ENCODE measurements around the gene IL4.

The IL4 gene

GRCh38 chr5:132665574-132666080 lies 8.2 kb upstream of the IL4 start:
- no peaks in the 10 kb centered on the region for H3K4me1 ChIP-seq (ENCODE audit: control insufficient read depth, insufficient read depth, low read length)
- WGBS, 2 experiments = 81 to 87% methylated on average over 21 of the region's 21 CpGs
- H3K27me3 ChIP-seq (ENCODE audit: control insufficient read depth, insufficient read depth, low read length, poor library complexity, severe bottlenecking) = no peaks in the 10 kb centered on the region
- no peaks in the 10 kb centered on the region for H3K36me3 ChIP-seq (ENCODE audit: control insufficient read depth, insufficient read depth, low read length)
- no peaks in the 10 kb centered on the region for H3K9me3 ChIP-seq (ENCODE audit: control insufficient read depth, low read length)
- H3K4me3 ChIP-seq (ENCODE audit: insufficient read depth, low read depth, low read length) = no peak overlapping the region
- no peak overlapping the region for H3K27ac ChIP-seq (ENCODE audit: insufficient read depth, low read depth, low read length, poor library complexity, severe bottlenecking)

GRCh38 chr5:132666310-132667123 lies 7.3 kb upstream of the IL4 start:
- H3K36me3 ChIP-seq (ENCODE audit: control insufficient read depth, insufficient read depth, low read length) = no peaks in the 10 kb centered on the region
- 95% methylated on average over 16 of the region's 16 CpGs for WGBS, 2 experiments
- H3K27me3 ChIP-seq (ENCODE audit: control insufficient read depth, insufficient read depth, low read length, poor library complexity, severe bottlenecking) = no peaks in the 10 kb centered on the region
- H3K9me3 ChIP-seq (ENCODE audit: control insufficient read depth, low read length) = peaks cover 3% of the 10 kb centered on the region
- no peaks in the 10 kb centered on the region for H3K4me1 ChIP-seq (ENCODE audit: control insufficient read depth, insufficient read depth, low read length)
- H3K27ac ChIP-seq (ENCODE audit: insufficient read depth, low read depth, low read length, poor library complexity, severe bottlenecking) = no peak overlapping the region
- no peak overlapping the region for H3K4me3 ChIP-seq (ENCODE audit: insufficient read depth, low read depth, low read length)

- no peak overlapping the region for H3K27ac ChIP-seq (ENCODE audit: insufficient read depth, low read depth, low read length, poor library complexity, severe bottlenecking)
- WGBS, 2 experiments = 90 to 94% methylated on average over 9 of the region's 10 CpGs
These were observed 6.5 kb upstream of the IL4 start for GRCh38 chr5:132667309-132667708.

GRCh38 chr5:132667761-132668705 lies 5.8 kb upstream of the IL4 start:
- Histone ChIP-seq H3K27ac (ENCODE audit: insufficient read depth, low read depth, low read length, poor library complexity, severe bottlenecking) (no peak overlapping the region), H3K4me1 (ENCODE audit: control insufficient read depth, insufficient read depth, low read length) (no peaks in the 10 kb centered on the region), H3K36me3 (ENCODE audit: control insufficient read depth, insufficient read depth, low read length) (no peaks in the 10 kb centered on the region), H3K4me3 (ENCODE audit: insufficient read depth, low read depth, low read length) (no peak overlapping the region), H3K9me3 (ENCODE audit: control insufficient read depth, low read length) (peaks cover 3% of the 10 kb centered on the region), H3K27me3 (ENCODE audit: control insufficient read depth, insufficient read depth, low read length, poor library complexity, severe bottlenecking) (no peaks in the 10 kb centered on the region)
- 83% methylated on average over 22 of the region's 22 CpGs for WGBS, 2 experiments

More at GRCh38 chr5:132667309-132667708, 6.5 kb upstream of the IL4 start:
- no peak overlapping the region for H3K4me3 ChIP-seq (ENCODE audit: insufficient read depth, low read depth, low read length)
- no peaks in the 10 kb centered on the region for H3K4me1 ChIP-seq (ENCODE audit: control insufficient read depth, insufficient read depth, low read length)
- H3K36me3 ChIP-seq (ENCODE audit: control insufficient read depth, insufficient read depth, low read length) = no peaks in the 10 kb centered on the region
- peaks cover 3% of the 10 kb centered on the region for H3K9me3 ChIP-seq (ENCODE audit: control insufficient read depth, low read length)
- H3K27me3 ChIP-seq (ENCODE audit: control insufficient read depth, insufficient read depth, low read length, poor library complexity, severe bottlenecking) = no peaks in the 10 kb centered on the region

DNA sequence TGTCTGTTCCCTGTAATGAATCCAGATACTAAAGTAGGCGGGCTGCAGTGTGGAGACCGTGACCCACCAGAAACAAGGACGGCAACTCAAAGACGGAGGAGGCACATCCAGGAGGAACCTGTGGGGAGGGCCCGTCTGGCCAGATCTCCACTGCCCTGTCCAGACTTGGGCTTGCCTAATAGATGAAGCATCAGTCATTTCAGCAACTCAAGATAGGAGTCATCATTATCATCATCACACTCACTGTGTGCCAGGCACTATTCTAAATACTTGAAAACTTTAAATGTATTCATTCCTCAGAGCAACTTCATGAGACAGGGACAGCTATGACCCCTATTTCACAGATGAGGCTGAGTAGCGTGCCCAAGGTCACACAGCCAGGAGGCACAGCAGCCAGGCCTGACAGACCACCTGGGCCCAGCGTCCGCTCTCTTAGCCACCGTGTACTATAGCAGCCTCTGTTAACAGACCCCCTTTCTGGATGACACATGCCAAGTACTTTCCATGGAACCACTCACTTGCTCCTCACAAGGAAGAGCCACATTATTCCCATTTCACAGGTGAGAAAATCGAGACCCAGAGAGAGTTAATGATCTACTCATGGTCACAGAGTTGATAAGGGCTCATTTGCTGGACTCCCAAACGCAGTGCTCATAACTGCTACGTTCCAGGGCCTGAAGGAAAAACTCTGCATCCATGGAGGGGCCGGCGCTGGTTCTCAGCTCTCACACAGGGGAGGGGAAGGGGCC lies 4.9 kb upstream of the IL4 start:
- Histone ChIP-seq H3K36me3 (ENCODE audit: control insufficient read depth, insufficient read depth, low read length) (no peaks in the 10 kb centered on the region), H3K4me1 (ENCODE audit: control insufficient read depth, insufficient read depth, low read length) (no peaks in the 10 kb centered on the region)
- 94 to 95% methylated on average over 14 of the region's 14 CpGs for WGBS, 2 experiments

DNA sequence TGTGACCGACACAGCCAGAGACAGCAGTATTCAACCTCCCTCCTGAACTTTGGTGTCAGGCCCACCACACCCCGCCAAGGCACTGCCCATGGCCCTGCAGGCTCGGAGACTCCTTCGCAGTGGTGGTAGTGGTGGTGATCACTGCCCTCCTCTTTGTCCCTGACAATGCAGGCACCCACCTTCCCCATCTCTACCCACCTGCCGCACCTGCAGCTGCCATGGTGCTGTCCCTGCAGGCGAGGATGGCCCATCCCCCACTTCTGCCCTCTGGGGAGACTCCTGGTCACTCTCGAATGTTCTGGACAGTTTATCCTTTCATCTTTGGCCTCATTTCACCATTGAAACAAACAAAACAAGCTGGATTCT lies 4.4 kb upstream of the IL4 start:
- 88 to 93% methylated on average over 7 of the region's 7 CpGs for WGBS, 2 experiments
- Histone ChIP-seq H3K4me1 (ENCODE audit: control insufficient read depth, insufficient read depth, low read length) (no peaks in the 10 kb centered on the region), H3K9me3 (ENCODE audit: control insufficient read depth, low read length) (peaks cover 3% of the 10 kb centered on the region), H3K27me3 (ENCODE audit: control insufficient read depth, insufficient read depth, low read length, poor library complexity, severe bottlenecking) (no peaks in the 10 kb centered on the region), H3K36me3 (ENCODE audit: control insufficient read depth, insufficient read depth, low read length) (no peaks in the 10 kb centered on the region), H3K27ac (ENCODE audit: insufficient read depth, low read depth, low read length, poor library complexity, severe bottlenecking) (no peak overlapping the region), H3K4me3 (ENCODE audit: insufficient read depth, low read depth, low read length) (no peak overlapping the region)

More for the DNA sequence above, 4.9 kb upstream of the IL4 start:
- Histone ChIP-seq H3K27ac (ENCODE audit: insufficient read depth, low read depth, low read length, poor library complexity, severe bottlenecking) (no peak overlapping the region), H3K9me3 (ENCODE audit: control insufficient read depth, low read length) (peaks cover 3% of the 10 kb centered on the region), H3K27me3 (ENCODE audit: control insufficient read depth, insufficient read depth, low read length, poor library complexity, severe bottlenecking) (no peaks in the 10 kb centered on the region), H3K4me3 (ENCODE audit: insufficient read depth, low read depth, low read length) (no peak overlapping the region)

DNA sequence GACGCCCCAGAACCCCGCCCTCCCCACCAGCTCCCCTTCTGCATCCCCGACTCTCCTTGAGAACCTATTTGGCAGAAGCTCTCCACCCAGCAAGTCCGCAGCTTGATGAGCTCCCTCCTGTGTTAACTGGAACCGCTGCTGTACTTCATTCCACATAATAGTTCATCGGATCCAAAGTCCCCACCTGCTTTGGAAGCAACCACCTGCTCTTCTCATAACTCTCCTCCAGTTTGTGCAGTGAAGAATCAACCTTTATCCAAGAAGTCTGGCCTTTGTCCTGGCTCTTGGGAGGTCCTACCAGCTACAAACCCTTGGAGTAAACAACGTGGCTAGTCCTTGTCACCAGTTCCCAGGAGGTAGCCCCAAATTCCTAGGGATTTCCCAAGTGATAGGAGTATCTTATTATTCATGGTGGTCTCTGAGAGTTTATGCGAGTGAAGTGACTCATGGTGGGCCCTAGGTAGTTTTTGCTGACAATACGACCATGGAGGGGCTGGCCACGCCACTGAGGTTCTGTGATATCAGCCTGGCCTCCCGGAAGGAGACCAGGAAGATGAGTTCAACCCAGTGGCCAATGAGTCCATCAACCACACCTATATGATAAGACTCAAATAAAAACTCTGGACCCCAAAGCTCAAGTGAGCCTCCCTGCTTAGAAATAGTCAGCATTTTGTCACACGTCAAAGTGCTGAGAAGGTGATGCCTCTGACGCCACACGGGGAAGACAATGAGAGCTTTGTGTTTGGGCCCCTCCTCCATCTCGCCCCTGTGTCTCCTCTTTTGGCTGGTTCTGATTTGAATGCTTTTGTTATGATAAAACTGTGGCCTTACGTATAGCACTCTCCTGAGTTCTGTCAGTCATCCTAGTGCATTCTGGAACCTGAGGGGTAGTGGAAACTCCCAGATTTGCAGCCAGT lies 3.6 kb upstream of the IL4 start:
- H3K4me1 ChIP-seq (ENCODE audit: control insufficient read depth, insufficient read depth, low read length) = no peaks in the 10 kb centered on the region
- H3K27ac ChIP-seq (ENCODE audit: insufficient read depth, low read depth, low read length, poor library complexity, severe bottlenecking) = no peak overlapping the region
- 85 to 87% methylated on average over 16 of the region's 16 CpGs for WGBS, 2 experiments
- H3K36me3 ChIP-seq (ENCODE audit: control insufficient read depth, insufficient read depth, low read length) = no peaks in the 10 kb centered on the region
- no peak overlapping the region for H3K4me3 ChIP-seq (ENCODE audit: insufficient read depth, low read depth, low read length)
- H3K9me3 ChIP-seq (ENCODE audit: control insufficient read depth, low read length) = peaks cover 3% of the 10 kb centered on the region
- H3K27me3 ChIP-seq (ENCODE audit: control insufficient read depth, insufficient read depth, low read length, poor library complexity, severe bottlenecking) = no peaks in the 10 kb centered on the region

- no peaks in the 10 kb centered on the region for H3K27me3 ChIP-seq (ENCODE audit: control insufficient read depth, insufficient read depth, low read length, poor library complexity, severe bottlenecking)
- H3K36me3 ChIP-seq (ENCODE audit: control insufficient read depth, insufficient read depth, low read length) = no peaks in the 10 kb centered on the region
- H3K4me1 ChIP-seq (ENCODE audit: control insufficient read depth, insufficient read depth, low read length) = no peaks in the 10 kb centered on the region
- H3K4me3 ChIP-seq (ENCODE audit: insufficient read depth, low read depth, low read length) = no peak overlapping the region
- H3K9me3 ChIP-seq (ENCODE audit: control insufficient read depth, low read length) = peaks cover 3% of the 10 kb centered on the region
- WGBS, 2 experiments = 91 to 93% methylated on average over 3 of the region's 3 CpGs
- no peak overlapping the region for H3K27ac ChIP-seq (ENCODE audit: insufficient read depth, low read depth, low read length, poor library complexity, severe bottlenecking)
These were observed 2.8 kb upstream of the IL4 start for GRCh38 chr5:132671000-132671399.

GRCh38 chr5:132673488-132673887 lies 301 bp upstream of the IL4 start:
- 82 to 100% methylated on average over 1 of the region's 1 CpG for WGBS, 2 experiments
- Histone ChIP-seq H3K9me3 (ENCODE audit: control insufficient read depth, low read length) (peaks cover 3% of the 10 kb centered on the region), H3K4me1 (ENCODE audit: control insufficient read depth, insufficient read depth, low read length) (no peaks in the 10 kb centered on the region), H3K27me3 (ENCODE audit: control insufficient read depth, insufficient read depth, low read length, poor library complexity, severe bottlenecking) (no peaks in the 10 kb centered on the region), H3K4me3 (ENCODE audit: insufficient read depth, low read depth, low read length) (no peak overlapping the region), H3K36me3 (ENCODE audit: control insufficient read depth, insufficient read depth, low read length) (no peaks in the 10 kb centered on the region), H3K27ac (ENCODE audit: insufficient read depth, low read depth, low read length, poor library complexity, severe bottlenecking) (no peak overlapping the region)
